GM13977 (cell line): ENCODE data around the gene SLC38A1.

Experiments
- DNase-seq: peaks from one replicate; pipeline ENCODE4 v3.0.0; 2012; ENCODE audit warnings: low spot score
- in situ Hi-C: fragments of 300-500 bp; cut with MboI; formaldehyde crosslinking; loops from one replicate; pipeline ENCODE4 v1.12.0; 2022; ENCODE audit warnings: low sequenced_read_pairs, low pct_unique_long_range_greater_than_20kb, mixed read lengths, inconsistent platforms; ENCODE audit not compliant: unreplicated experiment
- TF ChIP-seq, protein P1 (sequence below): IDR thresholded peaks from 2 replicates; pipeline ENCODE4 v1.5.1; 2012; ENCODE audit warnings: mild to moderate bottlenecking, control low read depth; ENCODE audit not compliant: insufficient read depth; ENCODE audit errors: extremely low read depth, missing control alignments

SLC38A1 gene

DNA sequence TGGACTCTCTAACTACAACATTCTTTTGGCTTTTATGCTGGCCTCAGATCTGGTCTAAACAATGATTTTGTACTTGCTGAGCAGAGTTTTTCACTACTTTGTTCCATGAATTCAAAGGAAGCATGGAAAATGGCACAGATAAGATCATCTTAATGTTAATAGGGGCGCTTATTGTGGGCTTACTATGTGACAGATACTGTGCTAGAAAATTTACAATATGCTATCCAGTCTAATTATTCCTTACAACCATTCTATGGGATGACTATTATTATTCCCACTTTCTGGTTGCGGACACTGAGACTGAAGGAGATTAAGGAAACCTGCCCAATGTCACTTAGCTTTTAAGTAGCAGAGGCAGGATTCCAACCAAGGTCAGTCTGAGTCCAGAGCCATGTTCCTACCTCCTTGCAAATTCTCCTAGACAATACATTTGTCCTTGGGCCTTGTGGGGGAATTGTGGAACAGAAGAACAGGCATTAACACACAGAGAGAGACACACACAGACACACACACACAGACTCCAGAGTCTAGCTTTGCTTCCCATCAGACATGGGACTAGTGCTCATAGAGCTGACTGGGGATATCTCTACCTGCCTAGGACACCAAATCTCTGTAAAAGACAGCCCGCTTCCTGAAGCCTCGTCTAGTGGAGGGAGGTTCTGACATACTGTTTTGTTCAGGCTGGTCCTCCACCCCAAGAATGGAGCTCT, 107.7 kb downstream of the SLC38A1 start:
- TF ChIP-seq, protein P1, sequence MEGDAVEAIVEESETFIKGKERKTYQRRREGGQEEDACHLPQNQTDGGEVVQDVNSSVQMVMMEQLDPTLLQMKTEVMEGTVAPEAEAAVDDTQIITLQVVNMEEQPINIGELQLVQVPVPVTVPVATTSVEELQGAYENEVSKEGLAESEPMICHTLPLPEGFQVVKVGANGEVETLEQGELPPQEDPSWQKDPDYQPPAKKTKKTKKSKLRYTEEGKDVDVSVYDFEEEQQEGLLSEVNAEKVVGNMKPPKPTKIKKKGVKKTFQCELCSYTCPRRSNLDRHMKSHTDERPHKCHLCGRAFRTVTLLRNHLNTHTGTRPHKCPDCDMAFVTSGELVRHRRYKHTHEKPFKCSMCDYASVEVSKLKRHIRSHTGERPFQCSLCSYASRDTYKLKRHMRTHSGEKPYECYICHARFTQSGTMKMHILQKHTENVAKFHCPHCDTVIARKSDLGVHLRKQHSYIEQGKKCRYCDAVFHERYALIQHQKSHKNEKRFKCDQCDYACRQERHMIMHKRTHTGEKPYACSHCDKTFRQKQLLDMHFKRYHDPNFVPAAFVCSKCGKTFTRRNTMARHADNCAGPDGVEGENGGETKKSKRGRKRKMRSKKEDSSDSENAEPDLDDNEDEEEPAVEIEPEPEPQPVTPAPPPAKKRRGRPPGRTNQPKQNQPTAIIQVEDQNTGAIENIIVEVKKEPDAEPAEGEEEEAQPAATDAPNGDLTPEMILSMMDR, result no peak
- no peak for DNase-seq
- in situ Hi-C loops, result loop anchor here (25.0 kb wide), 1 partner anchor 501 kb away; no protein-coding TSS in a partner anchor

DNA sequence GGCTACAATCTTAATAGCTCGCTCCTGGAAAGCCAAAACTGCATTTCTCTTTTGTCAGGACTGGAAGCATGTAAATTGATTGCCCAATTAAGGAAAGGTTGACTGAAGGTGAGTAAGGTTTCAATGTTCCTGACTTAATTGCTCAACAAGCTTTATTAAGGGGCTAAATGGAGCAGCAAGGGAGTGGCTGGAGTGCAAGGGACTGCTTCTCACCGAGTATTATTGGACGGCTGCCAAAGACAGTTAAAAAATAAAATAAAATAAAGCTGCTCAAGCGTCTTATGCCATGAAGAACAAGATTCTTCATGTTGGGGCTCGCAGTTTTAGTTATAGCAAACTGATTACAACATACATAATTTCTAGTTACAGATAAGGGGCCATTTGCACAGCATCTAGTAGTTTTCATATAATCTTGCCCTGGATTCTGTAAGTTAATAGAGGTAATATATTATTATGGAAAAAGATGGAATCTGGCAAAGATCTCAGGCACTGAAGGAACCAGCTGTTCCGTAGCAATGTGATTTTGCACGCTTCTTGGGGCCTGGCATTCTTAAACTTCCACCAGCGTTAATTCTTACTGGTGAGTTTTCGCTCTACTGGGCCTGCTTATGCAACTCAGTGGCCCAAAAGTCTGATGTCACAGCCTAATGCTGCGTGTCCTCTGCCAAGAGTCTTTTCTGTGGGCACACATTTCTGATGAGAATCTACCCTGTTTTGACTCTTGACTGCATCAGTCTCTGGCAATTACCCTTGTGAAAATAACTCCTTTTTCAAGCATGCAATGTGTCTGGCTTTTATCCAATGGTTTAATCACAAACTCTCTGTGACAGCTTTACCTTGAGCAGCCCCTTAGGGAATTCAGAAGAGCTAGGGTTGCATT, 108.5 kb downstream of the SLC38A1 start:
- no peak for DNase-seq
- in situ Hi-C loops, result loop anchor here (25.0 kb wide), 1 partner anchor 502 kb away; no protein-coding TSS in a partner anchor
- TF ChIP-seq, protein P1, result no peak

DNA sequence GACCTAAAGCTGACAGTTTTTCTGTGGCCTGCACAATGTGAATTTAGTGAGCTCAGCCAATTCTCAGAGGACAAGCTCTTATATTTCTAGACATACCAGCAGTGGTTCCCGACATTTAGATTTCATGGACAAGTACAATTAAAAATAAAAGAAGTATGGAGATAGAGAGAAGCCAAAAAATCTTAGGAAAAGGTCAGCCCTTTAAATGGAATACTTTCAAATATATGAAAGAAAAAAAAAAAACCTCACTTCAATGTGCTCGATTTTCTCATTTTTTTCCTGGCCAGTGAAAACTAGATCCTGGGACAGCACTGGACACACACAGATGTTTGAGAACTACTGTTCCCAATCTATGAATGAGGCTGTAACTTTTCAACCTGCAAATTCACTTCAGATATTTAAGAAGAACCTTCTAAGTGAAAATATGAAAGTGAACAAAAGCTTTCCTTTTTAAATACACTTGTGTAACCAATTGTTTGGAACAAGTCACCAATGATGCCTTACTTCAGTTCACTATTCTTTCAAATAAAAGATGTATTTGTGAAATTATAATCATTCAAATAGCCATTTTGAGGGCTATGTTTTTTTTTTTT, 109.4 kb downstream of the SLC38A1 start:
- DNase-seq, result no peak
- TF ChIP-seq, protein P1, result no peak
- in situ Hi-C loops, result loop anchor here (10.0 to 25.0 kb wide), 2 partner anchors 105 to 503 kb away; partner anchors contain the start of gene SLC38A1

DNA sequence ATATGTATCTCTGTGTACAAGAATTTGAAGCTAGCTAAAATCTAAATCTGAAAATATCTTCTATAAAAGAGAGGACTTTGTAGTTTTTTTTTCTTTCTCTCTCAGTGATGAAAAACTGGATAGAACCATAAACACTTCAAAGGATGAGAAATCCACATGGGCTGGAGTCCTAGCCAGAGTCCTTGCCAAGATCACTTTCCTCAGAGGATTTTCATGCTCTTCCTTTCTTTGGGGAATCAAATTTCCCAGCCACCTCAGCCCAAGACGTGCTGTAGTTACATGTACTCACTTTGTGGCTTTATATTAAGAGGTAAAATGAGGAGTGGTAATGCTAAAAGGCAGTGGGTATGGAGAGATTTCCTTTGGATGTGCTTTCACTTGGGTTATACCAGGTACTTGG, 110.3 kb downstream of the SLC38A1 start:
- DNase-seq, result no peak
- in situ Hi-C loops, result loop anchor here (10.0 to 25.0 kb wide), 2 partner anchors 106 to 504 kb away; partner anchors contain the start of gene SLC38A1
- TF ChIP-seq, protein P1, result no peak

DNA sequence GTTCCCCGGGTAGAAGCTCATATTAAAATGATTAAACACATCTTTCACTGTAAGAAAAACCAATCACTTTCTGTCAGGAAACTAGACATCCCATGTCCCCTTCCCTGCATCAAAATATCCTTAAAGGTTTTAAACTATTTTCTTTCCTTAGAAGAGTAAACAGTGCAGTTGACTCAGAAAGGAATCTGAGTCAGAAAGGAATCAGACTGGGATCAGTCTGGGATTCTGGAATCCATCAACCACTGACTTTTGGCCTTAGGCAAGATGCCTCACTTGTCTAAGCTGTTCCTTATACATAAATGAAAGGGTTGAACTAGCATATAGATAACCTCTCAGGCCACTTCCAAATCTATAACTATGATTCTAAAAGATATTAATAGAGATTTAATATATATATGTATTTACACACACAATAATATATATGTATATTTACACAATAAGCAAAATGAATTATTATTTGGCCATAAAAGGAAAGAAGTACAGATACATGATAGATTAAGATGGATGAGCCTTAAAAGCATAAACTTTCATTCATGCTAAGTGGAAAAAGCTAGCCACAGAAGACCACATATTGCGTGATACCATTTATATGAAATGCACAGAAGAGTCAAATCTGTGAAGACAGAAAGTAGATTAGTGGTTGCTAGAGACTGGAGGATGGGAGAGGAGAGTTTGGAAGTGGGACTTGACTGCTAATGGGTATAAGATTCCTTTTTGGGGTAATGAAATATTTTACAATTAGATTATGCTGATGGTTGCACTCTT, 114.4 kb downstream of the SLC38A1 start:
- DNase-seq, result no peak
- in situ Hi-C loops, result loop anchor here (10.0 to 25.0 kb wide), 2 partner anchors 110 to 508 kb away; partner anchors contain the start of gene SLC38A1
- TF ChIP-seq, protein P1, result no peak

DNA sequence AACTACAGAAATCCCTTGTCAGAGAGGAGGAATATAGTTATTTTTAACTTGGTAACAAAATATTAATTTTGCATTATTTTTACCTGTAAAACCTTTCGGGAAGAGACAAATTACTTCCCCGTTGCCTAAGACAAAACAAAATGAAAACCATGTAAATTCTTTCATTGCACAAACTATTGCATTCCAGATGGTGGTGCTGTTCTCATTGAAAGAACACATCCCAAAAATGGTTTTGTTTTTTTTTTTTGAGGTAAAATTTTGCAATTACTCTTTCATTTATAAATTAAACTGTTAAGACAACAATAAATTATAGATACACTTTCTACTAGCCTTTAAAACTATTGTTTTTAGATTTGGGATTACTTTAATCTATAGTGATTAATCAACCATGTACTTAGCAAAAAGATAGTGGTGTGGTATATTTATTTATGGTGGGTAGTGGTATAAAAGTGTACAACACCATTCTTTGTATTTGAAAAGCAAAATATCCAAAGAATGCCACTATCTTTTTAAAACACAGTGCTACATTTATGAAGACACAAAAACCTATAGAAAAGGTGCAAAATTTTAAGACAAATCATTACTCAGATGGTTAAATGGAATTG, 115.5 kb downstream of the SLC38A1 start:
- TF ChIP-seq, protein P1, result peak; percentile 62
- in situ Hi-C loops, result loop anchor here (10.0 to 25.0 kb wide), 2 partner anchors 111 to 509 kb away; partner anchors contain the start of gene SLC38A1
- DNase-seq, result peak; percentile 12
